Activated CD4-positive, alpha-beta T cell treated with anti-CD3 and anti-CD28 coated beads for 36 hours (primary cell): Measurements from ENCODE around the gene SMARCB1. TPM values are rescaled to one million over a fixed set of nuclear protein-coding genes. Genes with fewer than 3 reads are reported as not detected.

Source experiments
- ATAC-seq: fragments of 200-7000 bp; cut with Tn5 transposase; one replicate; pipeline ENCODE4 v1.10.0; 2021; ENCODE audit warnings: mild to moderate bottlenecking, moderate library complexity
- CTCF ChIA-PET: fragments of 350-600 bp; sonication (Branson Sonifier 250); formaldehyde crosslinking; loops from one replicate; lab custom pipeline; 2021; ENCODE audit warnings: antibody characterized with exemption; lab: Charles Lee
- POLR2A ChIA-PET: fragments of 350-600 bp; sonication (Branson Sonifier 250); formaldehyde crosslinking; loops from one replicate; lab custom pipeline; 2021; ENCODE audit warnings: antibody characterized with exemption, inconsistent platforms; lab: Charles Lee
- DNase-seq: peaks from one replicate; pipeline ENCODE4 v3.0.0-alpha.2; 2020
- H3K27ac Mint-ChIP-seq: one replicate; pipeline ENCODE4 v1.8.0; 2021; ENCODE audit warnings: mixed read lengths
- H3K27me3 Mint-ChIP-seq: one replicate; pipeline ENCODE4 v1.8.0; 2021; ENCODE audit warnings: mixed read lengths
- H3K36me3 Mint-ChIP-seq: one replicate; pipeline ENCODE4 v1.8.0; 2021; ENCODE audit warnings: low read depth, mixed read lengths
- H3K4me1 Mint-ChIP-seq: one replicate; pipeline ENCODE4 v1.8.0; 2021; ENCODE audit warnings: mixed read lengths
- H3K4me3 Mint-ChIP-seq: one replicate; pipeline ENCODE4 v1.8.0; 2021; ENCODE audit warnings: mild to moderate bottlenecking, moderate library complexity, mixed read lengths
- H3K9me3 Mint-ChIP-seq: one replicate; pipeline ENCODE4 v1.8.0; 2021; ENCODE audit warnings: low read depth, mixed read lengths
- intact Hi-C, 2 experiments: fragments of 100-400 bp; cut with DNase I in 1 of 2; cut with micrococcal nuclease in 1 of 2; formaldehyde crosslinking; loops; one replicate each; pipeline versions ENCODE4 v1.14.2 to v1.15.1; 2022 to 2024; cut with DNase I, micrococcal nuclease
- total RNA-seq, 2 experiments: library from RNA; stranded (reverse); gene quantifications; one replicate each; pipeline ENCODE4 v1.2.3, GENCODE V29; 2021

Gene SMARCB1
- total RNA-seq, 2 experiments from 2014 or later = 78.2 to 95.2 TPM

GRCh38 chr22:23825246-23825905, 38.6 kb downstream of the SMARCB1 start:
- H3K4me3 Mint-ChIP-seq = no peak overlapping the region
- peaks cover 2% of the 10 kb centered on the region for H3K4me1 Mint-ChIP-seq
- H3K27me3 Mint-ChIP-seq = no peaks in the 10 kb centered on the region
- intact Hi-C loops = no loop called here
- ATAC-seq (no peak), DNase-seq (no peak)
- peaks cover 41% of the 10 kb centered on the region for H3K36me3 Mint-ChIP-seq
- CTCF ChIA-PET = interaction anchor here (0.5 kb wide), 1 partner anchor 14 kb away, joined by 3 read pairs; no protein-coding TSS in a partner anchor
- H3K9me3 Mint-ChIP-seq = no peaks in the 10 kb centered on the region
- POLR2A ChIA-PET = no interaction called here
- peak overlapping the region; percentile 74 for H3K27ac Mint-ChIP-seq

DNA sequence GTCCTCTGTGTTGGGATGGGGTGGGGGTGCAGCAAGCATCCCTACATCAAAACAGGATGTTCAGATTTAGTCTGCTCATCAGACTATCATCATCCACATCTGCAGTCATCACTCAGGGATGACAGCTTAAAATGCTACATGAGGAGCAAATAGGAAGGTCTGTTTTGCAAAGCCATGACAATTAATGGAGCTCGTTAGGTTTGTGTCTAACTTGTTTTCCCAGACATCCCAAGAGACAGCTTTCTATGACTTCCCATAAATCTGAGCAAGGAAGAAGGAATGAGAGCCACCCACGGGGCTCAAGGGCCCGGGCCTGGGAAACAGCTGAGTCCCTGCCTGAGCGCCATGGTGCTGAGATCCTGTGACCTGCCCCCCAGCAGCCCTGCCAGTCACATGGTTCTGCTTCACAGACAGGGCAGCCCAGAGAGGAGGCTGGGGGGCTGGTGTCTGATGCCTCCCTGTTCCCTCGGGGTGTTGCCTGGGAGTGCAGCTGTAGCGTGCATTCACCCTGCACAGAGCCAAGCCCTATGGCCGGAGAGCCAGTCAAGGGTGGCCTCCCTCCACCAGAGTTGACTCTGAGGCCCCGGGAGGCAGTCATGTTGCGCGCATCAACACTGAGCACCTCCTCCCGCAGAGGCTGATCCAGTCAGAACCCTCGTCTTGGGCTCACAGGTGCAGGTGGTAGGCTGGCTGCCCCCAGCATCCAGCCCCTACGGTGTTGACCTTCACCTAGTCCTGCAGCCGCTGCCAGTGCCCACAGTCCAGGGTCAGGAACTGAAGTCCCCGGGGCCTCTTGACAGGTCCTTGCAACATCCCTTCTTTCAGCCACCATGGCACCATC, 40.0 kb downstream of the SMARCB1 start:
- Mint-ChIP-seq H3K27me3 (no peaks in the 10 kb centered on the region), H3K4me3 (no peak overlapping the region), H3K4me1 (no peaks in the 10 kb centered on the region), H3K36me3 (peaks cover 38% of the 10 kb centered on the region), H3K27ac (peak overlapping the region; percentile 73), H3K9me3 (no peaks in the 10 kb centered on the region)
- no peak for ATAC-seq
- DNase-seq = no peak
- POLR2A ChIA-PET = no interaction called here
- CTCF ChIA-PET = no interaction called here
- intact Hi-C loops = no loop called here

DNA sequence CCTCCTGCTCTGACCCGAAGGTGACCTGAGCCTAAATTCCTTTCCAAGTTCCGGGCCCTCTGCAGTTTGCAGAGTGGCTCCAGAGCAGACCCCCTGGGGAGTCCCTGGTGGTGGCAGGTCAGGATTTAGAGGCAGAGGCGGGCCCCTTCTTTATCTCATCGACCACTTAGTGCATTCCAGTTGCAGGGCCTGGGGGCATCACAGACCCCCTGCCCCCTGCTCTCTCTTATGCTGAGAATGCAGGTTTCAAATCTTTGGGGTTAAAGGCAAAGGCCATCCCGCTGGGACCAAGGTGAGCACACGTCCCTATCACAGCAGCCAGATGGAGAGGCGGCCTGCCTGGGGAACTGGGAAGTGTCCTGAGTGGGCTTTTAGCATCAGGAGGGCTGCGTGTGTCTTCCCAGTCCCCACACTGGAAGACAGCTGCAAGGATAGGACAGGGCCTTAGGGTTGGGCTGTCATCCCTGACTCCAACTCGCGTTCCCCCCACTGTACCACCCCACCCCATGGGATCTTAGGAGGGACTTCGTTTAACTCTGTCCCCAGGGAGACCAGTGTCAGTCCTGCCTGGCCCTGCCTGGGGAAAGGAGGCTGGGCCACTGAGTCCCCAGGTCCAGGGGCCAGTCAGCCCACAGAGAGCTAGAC, 40.7 kb downstream of the SMARCB1 start:
- Mint-ChIP-seq H3K9me3 (no peaks in the 10 kb centered on the region), H3K27me3 (no peaks in the 10 kb centered on the region), H3K4me3 (no peak overlapping the region), H3K36me3 (peaks cover 34% of the 10 kb centered on the region), H3K27ac (no peak overlapping the region), H3K4me1 (no peaks in the 10 kb centered on the region)
- DNase-seq (no peak), ATAC-seq (no peak)
- intact Hi-C loops = no loop called here
- ChIA-PET CTCF (no interaction called here), POLR2A (no interaction called here)

DNA sequence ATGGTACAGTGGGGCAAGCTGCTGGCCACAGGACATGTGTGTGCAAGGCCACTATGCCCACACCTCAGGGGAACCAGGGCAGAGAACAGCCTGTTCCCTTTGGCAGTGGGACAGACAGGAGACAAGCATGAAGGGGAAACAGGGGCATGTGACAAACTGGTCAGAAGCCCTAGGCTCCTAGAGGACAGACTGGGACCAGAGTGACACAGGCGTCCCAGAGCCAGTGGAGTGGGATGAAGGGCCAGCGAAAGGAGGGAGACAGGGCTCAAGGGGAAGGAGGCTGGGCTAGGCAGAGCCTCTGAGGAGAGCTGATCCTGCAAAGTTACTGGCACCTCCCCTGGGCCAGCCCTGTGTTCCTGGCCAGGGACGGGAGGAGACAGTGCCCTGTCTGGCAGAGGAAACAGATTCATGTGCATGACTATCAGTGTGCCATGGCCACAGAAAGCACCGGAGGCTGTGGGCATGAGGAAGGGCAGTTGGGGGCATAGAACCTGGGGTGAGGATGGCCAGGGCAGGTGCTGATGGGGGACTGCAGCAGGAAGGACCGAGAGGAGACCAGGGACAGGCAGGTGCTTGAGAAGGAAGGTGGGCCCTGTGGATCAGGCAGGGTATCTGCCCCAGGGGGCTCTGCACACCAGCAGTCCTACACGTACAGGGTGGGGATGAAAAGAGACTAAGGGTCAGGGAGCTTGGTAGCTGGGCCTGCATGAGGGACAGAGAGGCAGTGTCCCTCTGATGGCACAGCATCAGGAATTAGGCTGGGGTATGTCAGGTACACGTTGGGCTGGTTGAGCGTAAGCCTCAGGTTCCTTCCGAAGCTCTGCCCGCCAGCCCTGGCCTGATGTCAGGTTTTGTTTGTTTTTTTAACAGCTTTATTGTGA, 42.3 kb downstream of the SMARCB1 start:
- Mint-ChIP-seq H3K4me1 (no peaks in the 10 kb centered on the region), H3K9me3 (no peaks in the 10 kb centered on the region), H3K4me3 (no peak overlapping the region), H3K27me3 (no peaks in the 10 kb centered on the region), H3K27ac (no peak overlapping the region), H3K36me3 (peaks cover 23% of the 10 kb centered on the region)
- intact Hi-C loops = no loop called here
- no peak for ATAC-seq
- no peak for DNase-seq
- ChIA-PET CTCF (interaction anchor here (0.6 kb wide), 2 partner anchors 21 to 287 kb away, joined by 3 to 4 read pairs; no protein-coding TSS in a partner anchor), POLR2A (interaction anchor here (0.6 kb wide), 1 partner anchor 14 kb away, joined by 3 read pairs; no protein-coding TSS in a partner anchor)

DNA sequence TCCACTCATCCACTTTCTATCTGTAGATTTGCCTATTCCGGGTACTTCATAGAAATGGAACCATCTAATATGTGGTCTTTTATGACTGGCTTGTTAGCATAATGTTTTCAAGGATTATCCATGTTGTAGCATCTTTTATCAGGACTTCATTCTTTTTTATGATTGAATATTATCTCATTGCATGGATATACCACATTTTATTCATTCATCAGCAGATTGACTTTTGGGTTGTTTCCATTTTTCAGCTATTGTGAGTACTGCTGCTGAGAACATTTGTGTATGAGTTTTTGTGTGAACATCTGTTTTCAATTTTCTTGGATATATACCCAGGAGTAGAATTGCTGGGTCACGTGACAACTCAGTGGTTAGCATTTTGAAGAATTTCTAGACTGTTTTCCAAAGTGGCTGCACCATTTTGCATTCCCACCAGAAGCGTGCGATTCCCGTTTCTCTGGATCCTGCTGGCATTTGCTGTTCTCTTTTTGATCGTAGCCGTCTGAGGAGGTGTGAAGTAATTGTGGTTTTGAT, 43.1 kb downstream of the SMARCB1 start:
- H3K27ac Mint-ChIP-seq = peak overlapping the region; percentile 6
- no peak for ATAC-seq
- intact Hi-C loops = loop anchor here in 1 of 2 experiments (10.0 kb wide), 1 partner anchor 615 kb away; no protein-coding TSS in a partner anchor
- no peak for DNase-seq
- peaks cover 19% of the 10 kb centered on the region for H3K36me3 Mint-ChIP-seq
- POLR2A ChIA-PET = no interaction called here
- H3K4me1 Mint-ChIP-seq = no peaks in the 10 kb centered on the region
- CTCF ChIA-PET = interaction anchor here (0.6 kb wide), 1 partner anchor 20 kb away, joined by 4 read pairs; no protein-coding TSS in a partner anchor
- no peaks in the 10 kb centered on the region for H3K9me3 Mint-ChIP-seq
- H3K4me3 Mint-ChIP-seq = no peak overlapping the region
- no peaks in the 10 kb centered on the region for H3K27me3 Mint-ChIP-seq

DNA sequence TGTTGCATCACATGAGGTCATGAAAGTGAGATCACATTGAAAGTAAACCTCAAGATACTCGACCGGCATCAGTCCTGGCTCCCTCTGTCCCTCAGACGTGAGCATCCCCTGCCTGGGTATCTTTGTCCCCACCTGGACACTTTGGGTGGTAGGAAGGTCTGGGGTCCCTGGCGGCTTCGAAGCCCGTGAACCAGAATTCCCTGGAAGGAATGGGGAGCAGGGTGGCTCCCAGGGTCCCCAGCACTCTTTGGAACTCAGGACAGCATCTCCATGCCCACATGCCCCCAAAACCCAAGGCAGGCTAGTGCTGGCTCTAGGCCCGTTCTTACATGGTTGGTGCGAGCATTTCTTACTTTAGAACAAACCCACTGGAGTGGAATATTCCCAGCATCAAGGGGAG, 44.5 kb downstream of the SMARCB1 start:
- ATAC-seq (no peak), DNase-seq (no peak)
- no peaks in the 10 kb centered on the region for H3K4me1 Mint-ChIP-seq
- H3K9me3 Mint-ChIP-seq = no peaks in the 10 kb centered on the region
- intact Hi-C loops = loop anchor here in 1 of 2 experiments (10.0 kb wide), 1 partner anchor 616 kb away; no protein-coding TSS in a partner anchor
- peaks cover 13% of the 10 kb centered on the region for H3K36me3 Mint-ChIP-seq
- ChIA-PET CTCF (no interaction called here), POLR2A (no interaction called here)
- no peaks in the 10 kb centered on the region for H3K27me3 Mint-ChIP-seq
- H3K4me3 Mint-ChIP-seq = no peak overlapping the region
- no peak overlapping the region for H3K27ac Mint-ChIP-seq

DNA sequence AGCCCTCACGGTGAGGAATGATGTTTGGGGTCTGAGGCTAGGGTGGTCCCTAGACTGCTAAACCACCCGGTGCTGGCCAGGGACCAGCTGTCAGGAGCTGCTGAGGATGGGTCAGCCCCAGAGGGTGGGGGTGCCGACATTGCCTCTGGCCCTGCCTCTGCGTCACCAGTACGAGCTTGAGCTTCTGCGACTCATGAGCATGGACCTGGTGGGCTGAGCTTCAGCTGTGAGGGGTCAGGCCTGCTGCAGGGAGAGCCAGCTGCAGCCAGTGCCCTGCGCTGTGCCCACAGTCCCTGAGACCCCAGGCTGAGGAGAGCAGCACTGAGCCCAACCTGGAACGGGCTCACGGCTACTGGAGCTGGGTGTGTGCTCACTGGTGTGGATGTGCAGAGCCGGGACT, 45.0 kb downstream of the SMARCB1 start:
- ATAC-seq (no peak), DNase-seq (no peak)
- Mint-ChIP-seq H3K4me3 (no peak overlapping the region), H3K27me3 (no peaks in the 10 kb centered on the region), H3K36me3 (peaks cover 9% of the 10 kb centered on the region), H3K27ac (no peak overlapping the region), H3K4me1 (no peaks in the 10 kb centered on the region), H3K9me3 (no peaks in the 10 kb centered on the region)
- ChIA-PET POLR2A (no interaction called here), CTCF (interaction anchor here (1.0 kb wide), 1 partner anchor 18 kb away, joined by 3 read pairs; no protein-coding TSS in a partner anchor)
- intact Hi-C loops = loop anchor here in 1 of 2 experiments (10.0 kb wide), 1 partner anchor 617 kb away; no protein-coding TSS in a partner anchor

DNA sequence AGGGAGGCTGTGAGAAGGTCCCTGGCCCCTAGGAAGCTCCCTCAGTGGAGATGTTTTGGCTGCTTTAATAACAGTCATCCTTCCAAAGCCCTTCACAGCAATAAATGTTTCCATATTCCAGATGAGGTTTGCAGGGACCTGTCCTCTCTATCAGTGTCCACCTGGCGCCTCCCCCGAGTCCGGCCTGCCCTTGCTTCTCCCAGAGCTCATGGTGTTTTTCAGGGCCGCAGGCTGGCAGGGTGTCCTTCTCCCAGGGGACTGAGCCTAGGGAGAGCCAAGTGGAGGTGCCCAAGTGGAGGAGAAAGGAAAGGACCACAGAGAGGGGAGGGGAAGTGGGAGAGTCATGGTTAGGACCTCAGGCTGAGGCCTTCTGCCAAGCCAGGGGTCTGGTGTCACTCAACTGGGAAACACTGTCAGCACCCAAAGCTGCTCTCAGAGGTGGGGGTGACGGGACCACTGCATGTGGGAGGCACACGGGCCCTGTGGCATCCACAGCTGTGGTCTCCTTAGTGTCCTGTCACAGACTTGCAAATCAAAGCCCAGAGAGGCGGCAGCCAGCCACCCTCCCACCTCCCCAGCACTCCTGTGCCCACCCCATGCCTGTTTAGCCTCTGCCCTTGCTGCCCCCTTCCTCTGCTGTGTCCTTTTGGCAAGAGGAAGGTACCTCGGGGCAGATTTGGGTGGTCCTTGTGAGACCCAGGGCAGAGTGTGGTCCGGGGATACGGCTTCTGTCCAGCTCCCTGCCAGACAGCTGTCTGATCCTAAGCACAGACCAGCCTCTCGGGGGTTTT, 45.7 kb downstream of the SMARCB1 start:
- Mint-ChIP-seq H3K36me3 (peaks cover 6% of the 10 kb centered on the region), H3K4me3 (no peak overlapping the region), H3K27me3 (no peaks in the 10 kb centered on the region), H3K4me1 (peaks cover 2% of the 10 kb centered on the region), H3K27ac (no peak overlapping the region), H3K9me3 (no peaks in the 10 kb centered on the region)
- ChIA-PET CTCF (interaction anchor here (1.0 kb wide), 1 partner anchor 17 kb away, joined by 3 read pairs; no protein-coding TSS in a partner anchor), POLR2A (no interaction called here)
- intact Hi-C loops = loop anchor here in 1 of 2 experiments (10.0 kb wide), 1 partner anchor 618 kb away; no protein-coding TSS in a partner anchor
- ATAC-seq (no peak), DNase-seq (no peak)

GRCh38 chr22:23833017-23833751, 46.4 kb downstream of the SMARCB1 start:
- H3K9me3 Mint-ChIP-seq = no peaks in the 10 kb centered on the region
- H3K27me3 Mint-ChIP-seq = no peaks in the 10 kb centered on the region
- H3K4me3 Mint-ChIP-seq = no peak overlapping the region
- intact Hi-C loops = loop anchor here in 1 of 2 experiments (10.0 kb wide), 1 partner anchor 618 kb away; no protein-coding TSS in a partner anchor
- CTCF ChIA-PET = no interaction called here
- peaks cover 5% of the 10 kb centered on the region for H3K36me3 Mint-ChIP-seq
- POLR2A ChIA-PET = no interaction called here
- H3K27ac Mint-ChIP-seq = no peak overlapping the region
- no peak for DNase-seq
- no peak for ATAC-seq
- peaks cover 7% of the 10 kb centered on the region for H3K4me1 Mint-ChIP-seq
